Measurements from ENCODE around the gene DPYD.

DPYD gene

DNA sequence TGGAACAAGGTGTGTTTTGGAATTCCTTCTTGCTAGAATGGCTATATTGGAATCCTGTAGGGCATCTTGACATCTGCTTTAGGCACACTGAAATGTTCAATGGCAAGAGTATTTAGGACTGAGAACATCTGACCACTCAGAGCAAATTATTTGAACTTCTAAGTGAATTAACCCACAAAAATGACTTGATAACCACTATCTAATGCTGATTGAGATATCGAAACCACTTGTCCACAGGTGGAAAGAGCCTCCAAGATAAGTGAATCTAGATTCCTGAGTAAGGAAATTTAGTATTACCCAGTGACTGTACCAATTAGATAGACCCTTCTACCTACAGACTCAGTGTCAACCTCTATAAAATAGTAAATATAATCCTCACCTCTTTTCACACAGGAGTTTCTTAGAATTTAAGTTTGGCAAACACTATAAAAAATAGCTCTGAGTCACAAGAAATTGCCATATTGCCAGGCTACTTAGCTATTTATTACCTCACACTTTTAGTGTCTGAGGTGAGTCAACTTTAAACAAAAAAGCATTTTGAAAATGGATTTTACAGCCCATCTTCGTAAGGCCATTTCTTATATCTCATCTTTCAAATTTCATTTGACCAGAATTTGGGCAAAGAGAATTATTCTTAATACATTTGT, 777.5 kb downstream of the DPYD start:
- DNase-seq (ENCODE audit: low read depth in 3 of 3) = no peak

DNA sequence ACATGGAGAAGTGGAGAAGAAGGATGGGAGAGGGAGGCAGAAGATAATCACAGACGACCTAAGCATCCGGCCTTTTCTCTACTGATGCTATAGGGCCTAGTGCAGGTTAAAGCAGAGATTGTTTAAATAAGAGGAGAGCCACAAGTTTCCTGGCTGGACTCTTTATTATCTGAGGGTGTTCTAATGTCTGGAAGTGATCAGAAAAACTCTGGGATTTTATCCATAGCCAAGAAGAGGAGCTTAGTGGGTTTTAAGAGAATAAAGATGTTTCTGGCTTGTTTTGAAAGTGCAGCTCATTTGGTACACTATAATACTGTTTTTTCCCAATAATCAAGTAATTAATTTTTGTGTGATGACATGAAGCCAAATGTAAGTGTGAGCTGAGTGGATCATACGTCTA, 780.2 kb downstream of the DPYD start:
- DNase-seq (ENCODE audit: low read depth in 3 of 3) = no peak

DNA sequence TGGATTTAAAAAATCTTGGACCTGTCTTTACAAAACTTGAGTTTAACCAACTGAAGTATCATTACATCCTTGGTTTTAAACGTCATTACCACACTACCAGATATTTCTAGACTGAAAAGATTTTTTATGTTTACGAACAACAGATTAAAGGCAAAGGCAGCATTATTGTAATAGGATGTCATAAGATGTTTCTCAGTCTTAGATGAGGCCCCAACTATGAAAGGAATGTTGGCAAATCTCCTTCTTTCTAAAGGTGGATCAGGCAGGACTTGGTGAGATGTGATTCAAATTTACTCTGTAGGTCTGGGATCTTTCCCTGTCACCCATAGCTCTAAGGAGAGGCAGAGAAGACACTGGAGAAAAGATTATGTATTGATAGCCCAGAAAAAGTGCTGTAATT, 781.3 kb downstream of the DPYD start:
- no peak for DNase-seq (ENCODE audit: low read depth in 3 of 3)

DNA sequence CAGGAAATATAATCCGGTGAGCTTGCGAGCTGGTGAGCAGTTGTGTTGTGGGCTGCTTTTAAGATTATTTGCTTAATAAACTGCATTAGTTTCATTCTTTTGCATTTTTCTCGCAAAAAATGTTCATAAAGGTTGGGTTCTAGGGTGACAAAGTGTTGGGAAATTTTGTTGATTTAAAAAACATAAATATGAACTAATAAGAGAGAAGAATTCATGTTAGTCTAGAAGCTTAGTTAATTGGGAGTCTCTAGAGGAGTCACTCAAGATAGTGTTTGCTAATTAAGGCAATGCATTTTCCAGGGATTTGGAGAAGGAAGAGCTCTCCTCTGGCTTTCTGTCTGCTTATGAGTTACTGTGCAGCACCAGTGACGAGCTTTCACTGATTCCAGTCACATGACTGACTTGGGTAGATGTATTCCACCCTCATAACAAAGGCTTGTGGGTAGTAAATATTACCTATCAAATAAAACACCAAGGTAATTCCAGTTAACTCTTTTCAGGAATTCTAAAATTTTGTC, 782.3 kb downstream of the DPYD start:
- DNase-seq (ENCODE audit: low read depth in 3 of 3) = no peak

DNA sequence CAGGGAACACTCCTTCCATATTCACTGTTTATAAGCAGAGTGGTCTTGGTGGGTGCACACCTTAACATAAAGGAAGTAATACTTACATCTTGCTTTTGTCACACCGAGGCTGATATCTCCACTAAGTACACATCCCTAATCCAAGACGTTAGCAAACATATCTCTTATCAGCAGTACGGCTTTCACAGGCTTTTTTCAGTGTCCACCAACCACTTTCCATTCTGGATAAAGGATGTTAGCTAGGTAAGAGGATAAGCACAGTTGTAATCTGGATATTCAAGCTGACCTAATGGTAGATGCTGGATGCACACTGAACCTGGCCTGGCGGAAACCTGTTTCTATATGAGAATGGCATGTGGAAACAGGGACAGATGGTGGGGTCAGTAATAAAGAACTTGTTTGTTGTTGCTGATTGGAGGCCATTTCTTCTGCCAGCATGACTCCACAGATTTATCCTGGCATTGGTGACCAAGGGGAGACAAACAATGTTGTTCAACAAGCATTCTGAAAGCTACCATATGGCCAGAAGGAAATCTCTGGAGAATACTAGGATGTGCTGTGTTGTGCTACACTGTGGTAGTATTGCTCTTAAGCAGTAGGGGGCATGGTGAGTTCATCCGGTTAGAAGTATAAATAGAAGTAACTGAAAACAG, 782.8 kb downstream of the DPYD start:
- no peak for DNase-seq (ENCODE audit: low read depth in 3 of 3)

DNA sequence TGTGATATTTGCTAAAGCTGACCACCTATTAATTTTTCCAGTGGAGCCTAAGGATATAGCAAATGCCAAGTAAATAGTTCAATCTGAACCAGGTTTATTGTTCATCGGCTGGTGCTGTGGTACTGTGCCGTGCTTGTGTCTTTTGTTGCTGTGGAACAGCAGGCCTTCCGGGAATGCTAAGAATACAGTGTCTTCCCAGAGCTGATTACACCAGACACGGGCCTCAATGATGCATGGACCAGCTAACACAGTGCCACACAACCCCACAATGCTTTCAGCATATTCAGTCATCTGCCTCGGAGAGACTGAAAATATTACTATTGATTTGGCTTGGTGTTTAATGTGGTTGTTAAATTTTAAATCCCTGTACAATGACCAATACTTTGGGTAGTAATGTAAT, 783.8 kb downstream of the DPYD start:
- no peak for DNase-seq (ENCODE audit: low read depth in 3 of 3)

DNA sequence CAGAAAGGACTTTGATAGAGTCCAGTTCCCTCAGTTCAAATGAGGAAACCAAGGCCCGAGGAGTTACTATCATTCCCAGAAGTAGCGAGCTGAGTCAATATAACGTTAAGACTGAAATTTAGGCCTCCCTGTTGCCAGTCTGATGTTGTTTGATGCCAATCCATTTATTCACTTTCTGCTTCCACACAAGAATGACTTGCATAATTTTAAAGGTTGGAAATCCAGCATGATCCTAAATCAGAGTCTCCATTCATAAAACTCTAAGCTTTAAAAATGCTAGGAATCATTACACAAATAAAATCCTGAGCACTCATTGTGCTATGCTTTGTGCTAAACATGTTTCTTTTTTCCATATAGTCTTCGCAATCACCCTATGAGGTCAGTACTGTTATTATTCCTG, 784.9 kb downstream of the DPYD start:
- DNase-seq (ENCODE audit: low read depth in 3 of 3) = no peak

DNA sequence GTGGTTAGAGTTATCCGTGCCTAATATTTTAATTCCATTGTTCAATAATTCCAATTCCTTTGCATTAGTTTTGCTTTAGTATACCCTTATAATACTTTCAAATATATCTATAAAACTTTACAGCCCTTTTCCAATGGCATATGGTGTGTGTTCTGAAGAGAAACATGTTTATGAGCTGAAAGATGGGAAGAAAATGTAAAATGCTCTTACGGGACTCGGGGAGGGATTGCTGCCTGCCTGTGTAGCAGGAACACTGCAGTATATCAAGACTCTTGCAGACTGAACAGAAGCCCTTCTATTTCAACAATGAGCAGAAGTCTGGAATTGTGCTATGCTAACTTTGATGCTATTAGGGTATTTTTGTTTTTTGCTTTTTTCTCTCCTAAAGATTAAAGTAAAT, 792.4 kb downstream of the DPYD start:
- DNase-seq (ENCODE audit: low read depth in 3 of 3) = no peak

DNA sequence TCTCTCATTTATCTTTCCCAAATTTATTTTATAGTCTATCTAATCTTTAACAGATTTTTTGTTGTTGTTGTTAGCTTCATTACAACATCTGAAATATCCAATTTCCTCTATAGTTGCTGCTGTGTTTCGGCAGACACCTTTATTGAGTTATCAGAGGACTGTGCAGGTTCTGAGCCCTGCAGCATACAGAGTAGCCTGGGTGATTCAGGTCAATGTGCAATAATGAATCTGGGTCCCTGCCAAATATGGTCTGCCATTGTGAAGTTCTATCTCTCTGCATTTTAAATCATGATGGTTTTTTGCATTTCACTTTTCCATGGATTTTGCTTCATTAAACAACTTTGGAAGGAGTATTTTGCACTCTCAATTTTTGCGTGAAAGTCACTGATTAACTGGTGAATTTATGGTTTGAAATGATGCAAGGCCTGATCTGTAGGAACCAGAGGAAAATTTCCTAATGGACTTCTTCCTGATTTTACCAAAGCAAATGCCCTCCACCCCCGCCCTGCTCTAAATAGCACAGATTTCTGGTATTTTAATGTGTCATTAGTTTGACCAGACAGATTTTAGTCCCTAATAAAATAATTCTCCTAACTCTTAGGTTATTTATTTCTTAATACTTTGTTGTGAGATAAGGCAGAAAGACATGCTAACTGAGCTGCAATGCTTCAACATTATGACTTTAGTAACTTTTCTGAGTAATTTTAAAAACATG, 797.0 kb downstream of the DPYD start:
- no peak for DNase-seq (ENCODE audit: low read depth in 3 of 3)

DNA sequence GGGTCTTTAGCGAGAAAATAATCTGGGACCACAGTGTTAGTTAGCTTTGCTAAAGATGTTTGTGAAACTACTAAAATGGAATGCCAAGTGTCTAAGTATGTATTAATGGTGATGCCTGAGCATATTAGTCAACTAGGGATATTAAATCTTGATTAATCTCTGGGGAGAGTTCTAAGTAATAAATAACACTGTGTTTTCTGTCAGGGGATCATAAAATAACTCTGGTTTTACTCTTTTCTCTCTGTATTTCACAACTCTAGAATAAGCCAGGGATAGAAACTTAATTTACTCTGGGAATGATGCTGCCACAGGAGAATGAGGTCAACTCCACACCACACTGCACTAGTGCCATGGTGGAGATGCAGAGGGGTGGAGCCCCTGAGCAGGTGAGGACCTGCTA, 800.0 kb downstream of the DPYD start:
- no peak for DNase-seq (ENCODE audit: low read depth in 3 of 3)

DNA sequence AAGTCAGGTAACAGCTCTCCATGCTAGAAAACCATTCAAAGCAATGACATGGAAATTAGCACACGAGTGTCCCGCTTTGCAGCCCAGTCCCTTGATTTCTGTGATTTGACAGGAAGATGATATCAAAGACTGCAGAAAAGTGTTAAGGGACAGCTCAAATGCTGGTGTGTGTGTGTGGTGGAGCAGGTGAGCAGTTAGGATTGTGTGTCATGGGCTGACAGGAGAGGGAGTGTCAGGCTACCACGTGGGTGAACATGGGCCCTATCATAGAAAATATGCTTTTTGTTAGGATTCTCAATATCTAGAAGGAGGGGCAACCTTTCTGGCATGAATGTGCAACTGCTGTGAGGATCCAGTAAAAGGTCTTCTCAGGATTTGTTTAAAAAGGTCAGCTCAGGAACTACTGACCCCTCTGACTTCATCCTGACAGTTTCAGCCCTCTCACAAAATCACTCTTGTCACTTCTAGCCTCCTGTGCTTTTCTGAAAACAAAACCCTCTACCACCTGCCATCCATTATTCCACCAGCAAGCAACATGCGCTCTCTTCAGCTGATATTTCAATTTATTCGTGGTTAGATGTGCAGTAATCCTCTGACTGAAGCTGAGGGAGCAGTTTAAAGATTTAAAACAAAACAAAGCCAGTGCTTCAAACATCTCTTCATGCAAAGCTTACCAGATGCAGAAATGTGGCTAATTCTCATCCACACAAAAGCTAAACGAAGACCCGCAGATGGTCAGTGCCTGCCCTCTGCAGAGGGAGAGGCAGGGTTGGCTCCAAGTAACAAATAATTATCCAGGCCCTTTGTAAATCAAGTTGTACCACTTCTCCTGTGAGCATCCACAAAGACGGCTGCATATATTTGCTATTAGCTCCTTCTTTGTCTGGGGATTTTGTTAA, 801.3 kb downstream of the DPYD start:
- no peak for DNase-seq (ENCODE audit: low read depth in 3 of 3)

DNA sequence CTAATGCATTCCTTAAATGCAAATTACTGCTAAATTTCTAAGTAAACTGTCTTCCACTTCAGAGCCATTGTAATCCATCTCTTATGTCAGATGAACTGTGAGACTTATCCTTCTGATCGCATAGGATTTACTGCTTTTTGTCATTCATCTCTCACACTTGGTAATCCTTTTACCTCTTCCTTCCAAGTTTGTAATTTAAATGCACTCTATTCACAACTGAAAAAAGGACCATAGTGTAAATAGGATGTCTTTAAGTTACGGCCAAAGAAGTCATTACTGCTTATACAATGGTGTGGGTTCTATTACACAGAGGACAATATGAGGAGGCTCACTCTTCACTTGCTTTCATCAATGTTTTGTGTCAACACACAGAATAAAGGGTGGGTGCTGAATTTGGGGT, 806.0 kb downstream of the DPYD start:
- DNase-seq (ENCODE audit: low read depth in 3 of 3) = no peak

DNA sequence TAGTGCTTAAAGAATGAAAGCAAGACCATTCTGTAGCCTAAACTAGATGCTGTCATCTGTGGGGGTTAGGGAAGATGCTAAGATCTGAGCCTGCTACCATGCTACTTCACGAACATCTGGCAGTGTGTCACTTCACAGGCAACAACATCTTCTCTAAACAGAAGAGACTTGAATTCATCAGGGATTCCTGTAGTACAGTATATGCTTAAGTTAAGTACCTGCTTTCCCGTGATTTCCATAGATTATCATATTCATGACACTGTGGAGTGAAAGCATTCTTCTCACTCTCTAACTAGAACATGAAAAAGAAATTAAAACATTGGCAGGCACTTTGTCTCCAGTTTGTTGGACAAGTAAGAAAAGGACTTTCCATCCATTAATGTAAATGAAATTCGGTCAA, 808.4 kb downstream of the DPYD start:
- DNase-seq (ENCODE audit: low read depth in 3 of 3) = no peak

DNA sequence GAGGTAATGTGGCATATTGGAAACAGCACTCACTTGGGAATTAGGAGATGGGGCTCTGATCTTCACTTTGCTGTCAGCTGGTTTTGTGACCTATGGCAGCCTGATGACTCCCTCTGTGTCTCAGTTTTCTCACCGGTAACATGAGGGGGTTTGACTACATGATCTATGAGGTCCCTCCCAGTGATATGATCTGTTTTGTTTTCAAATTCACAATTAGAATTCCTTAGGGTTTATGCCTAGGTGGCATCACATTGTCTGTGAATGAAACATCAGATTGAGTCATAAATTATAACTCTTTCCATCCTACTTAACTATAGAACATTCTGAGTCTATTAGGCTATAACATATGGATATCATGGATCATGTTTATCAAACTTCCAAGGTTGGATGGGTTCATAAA, 812.7 kb downstream of the DPYD start:
- no peak for DNase-seq (ENCODE audit: low read depth in 3 of 3)

DNA sequence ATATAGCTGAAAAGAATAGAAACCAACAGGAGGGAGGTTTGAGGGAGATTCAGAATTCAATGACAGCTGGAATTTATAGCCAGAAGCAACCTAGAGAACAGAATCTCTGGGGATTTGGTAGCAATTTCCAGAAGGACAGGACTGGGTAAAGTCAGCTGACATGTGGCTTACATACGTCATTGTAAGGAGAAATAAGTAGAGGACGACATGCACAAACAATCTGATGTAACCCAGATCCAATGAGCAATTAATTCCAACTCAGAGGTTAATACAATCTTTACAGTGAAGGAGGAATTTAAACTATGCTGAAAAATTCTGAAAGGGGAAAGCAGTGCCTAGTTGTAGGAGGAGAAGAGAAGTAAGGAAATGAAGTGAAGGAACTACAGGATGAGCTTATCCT, 815.3 kb downstream of the DPYD start:
- DNase-seq (ENCODE audit: low read depth in 3 of 3) = no peak

DNA sequence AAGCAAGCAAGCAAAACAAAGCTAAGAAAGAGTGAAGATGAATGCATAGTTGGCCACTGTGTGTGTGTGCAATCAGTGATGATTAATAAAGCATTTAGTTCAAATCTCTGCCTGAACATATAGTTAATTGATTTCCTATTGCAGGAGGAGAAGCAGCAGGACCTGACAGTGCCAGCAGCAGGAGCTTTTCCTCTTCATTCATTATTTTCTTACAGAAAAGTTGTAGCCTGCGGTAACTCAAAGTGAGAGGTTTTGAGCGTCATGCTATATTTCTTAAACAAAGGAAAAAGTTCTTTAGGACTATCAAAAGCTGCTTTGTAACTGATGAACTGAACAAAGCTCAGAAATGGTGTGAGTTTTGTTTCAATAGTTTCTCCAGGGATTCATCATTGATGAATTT, 819.3 kb downstream of the DPYD start:
- no peak for DNase-seq (ENCODE audit: low read depth in 3 of 3)

DNA sequence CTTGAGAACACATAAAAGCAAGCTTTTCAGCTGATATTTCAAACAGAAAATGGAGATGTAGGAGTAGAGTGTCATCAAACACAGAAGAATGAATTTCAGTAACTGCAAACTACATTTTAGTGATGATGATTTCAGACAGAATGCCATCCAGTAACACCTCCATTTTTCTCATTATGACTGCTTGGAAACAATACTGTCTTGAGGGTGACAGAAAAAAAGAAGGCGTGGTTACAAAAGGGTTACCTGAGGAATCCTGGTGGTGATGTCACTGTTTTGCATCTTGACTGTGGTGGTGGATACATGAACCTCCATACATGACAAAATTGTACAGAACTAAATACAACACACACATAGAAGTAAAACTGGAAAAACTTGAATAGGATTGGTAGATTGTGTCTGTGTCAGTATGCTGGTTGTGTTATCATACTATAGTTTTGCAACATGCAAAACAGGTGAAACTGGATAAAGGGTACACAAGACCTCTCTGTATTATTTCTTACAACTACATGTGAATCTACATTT, 823.4 kb downstream of the DPYD start:
- no peak for DNase-seq (ENCODE audit: low read depth in 3 of 3)

DNA sequence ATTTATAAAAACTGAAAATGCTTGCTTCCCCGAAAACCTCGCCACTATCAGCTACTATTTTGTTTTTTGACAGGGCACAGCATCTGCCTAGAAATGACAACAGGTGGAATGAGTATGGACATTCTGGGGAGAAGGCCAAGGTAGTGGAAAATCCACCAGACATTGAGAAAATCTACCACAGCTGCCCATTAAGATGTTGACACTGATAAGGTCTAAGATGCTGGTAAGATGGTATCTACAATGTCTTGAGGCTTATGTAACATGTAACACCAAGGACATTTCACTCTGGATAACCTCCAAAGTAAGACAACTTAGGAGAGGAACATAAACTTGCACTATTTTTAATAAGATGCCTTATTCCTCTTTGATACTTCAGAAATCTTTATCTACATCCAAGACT, 825.1 kb downstream of the DPYD start:
- DNase-seq (ENCODE audit: low read depth in 3 of 3) = no peak

DNA sequence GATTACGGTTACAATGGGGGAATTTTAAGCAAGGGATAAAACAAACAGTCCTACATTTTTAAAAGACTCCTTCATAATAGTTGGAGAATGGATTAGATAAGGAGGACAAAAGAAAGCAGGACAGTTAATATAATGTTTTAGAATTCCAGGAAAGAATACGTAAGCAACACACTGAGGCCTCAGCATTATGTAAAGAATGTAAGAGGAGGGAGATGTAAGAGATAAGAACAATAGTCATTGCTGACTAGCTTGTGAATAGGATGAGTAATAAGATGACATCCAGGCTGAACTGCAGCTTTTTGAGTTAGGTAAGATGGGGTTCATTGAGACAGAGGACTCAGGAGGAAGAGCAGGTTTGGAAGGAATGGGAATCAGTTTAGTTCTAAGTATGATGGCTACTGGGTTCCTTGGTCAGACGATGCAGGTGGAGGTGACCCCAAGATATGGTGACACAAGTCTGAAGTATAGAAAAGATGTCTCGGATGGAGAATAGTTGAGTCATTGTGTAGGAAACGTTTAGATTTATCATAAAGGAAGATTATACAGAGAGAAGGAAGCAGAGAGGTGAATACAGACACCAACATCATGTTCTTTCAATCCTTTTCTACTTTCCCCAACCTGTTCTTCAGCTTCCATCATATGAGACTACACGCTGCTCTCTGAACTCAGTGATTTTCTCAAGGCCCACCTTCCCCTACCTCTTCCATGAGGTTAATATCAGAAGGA, 826.4 kb downstream of the DPYD start:
- DNase-seq (ENCODE audit: low read depth in 3 of 3) = no peak

DNA sequence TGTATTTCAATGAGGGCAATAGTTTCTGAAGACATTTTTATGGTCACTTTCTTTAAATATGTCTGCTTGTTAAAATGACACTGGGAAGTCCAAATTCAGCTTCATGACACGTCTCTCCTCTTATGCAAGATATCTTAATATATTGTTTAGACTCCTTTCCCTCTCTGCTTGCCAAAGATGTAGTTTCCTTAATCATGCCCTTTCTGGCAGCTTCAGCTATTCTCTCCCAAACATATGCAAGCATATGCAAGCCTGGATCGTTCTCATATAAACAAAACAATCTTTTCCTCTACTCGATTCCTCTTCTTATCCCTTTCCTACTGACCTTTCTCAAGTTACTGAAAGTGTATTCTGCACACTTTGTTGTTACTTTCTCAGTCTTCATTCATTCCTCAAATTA, 827.1 kb downstream of the DPYD start:
- DNase-seq (ENCODE audit: low read depth in 3 of 3) = no peak

DNA sequence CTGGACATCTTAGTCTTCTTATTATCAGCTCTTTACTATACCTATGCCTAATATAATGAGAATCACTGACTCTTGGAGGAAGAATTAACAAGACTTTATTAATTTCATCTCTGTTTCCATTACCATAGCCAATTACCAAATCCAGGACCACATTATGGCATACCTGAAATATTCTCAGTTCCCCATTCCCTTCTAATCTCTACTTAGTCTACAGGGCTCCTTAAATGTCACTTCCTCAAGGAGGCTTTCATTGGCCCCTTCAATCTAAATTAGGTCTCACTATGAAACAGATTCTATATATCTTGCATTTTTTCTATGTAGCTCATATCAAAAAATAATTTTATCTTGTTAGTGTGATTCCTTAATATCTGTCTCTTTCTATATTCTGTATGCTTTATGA, 828.0 kb downstream of the DPYD start:
- DNase-seq (ENCODE audit: low read depth in 3 of 3) = no peak
